Measurements from ENCODE around the gene CBX7.

Gene CBX7

GRCh38 chr22:39146256-39147101, 6.0 kb downstream of the CBX7 start:
- DNase-seq: no peak

GRCh38 chr22:39144101-39144767, 8.2 kb downstream of the CBX7 start:
- DNase-seq: peak; percentile 58 to 76

GRCh38 chr22:39142088-39142680, 10.3 kb downstream of the CBX7 start:
- no peak for DNase-seq

- DNase-seq: no peak
Measured at GRCh38 chr22:39139933-39140332, 12.5 kb downstream of the CBX7 start.

GRCh38 chr22:39138357-39138997, 14.0 kb downstream of the CBX7 start:
- DNase-seq: no peak

- DNase-seq: no peak
Measured at GRCh38 chr22:39136317-39136716, 16.2 kb downstream of the CBX7 start.

GRCh38 chr22:39135092-39135896, 17.2 kb downstream of the CBX7 start:
- DNase-seq: peak; percentile 41 to 47

- no peak for DNase-seq
Measured at GRCh38 chr22:39134366-39135091, 18.0 kb downstream of the CBX7 start.

- no peak for DNase-seq
Measured at GRCh38 chr22:39133871-39134270, 18.6 kb downstream of the CBX7 start.

GRCh38 chr22:39132871-39133524, 19.5 kb downstream of the CBX7 start:
- DNase-seq: no peak

GRCh38 chr22:39132281-39132680, 20.2 kb downstream of the CBX7 start:
- DNase-seq: no peak

GRCh38 chr22:39130892-39131855, 21.3 kb downstream of the CBX7 start:
- DNase-seq: no peak

- DNase-seq: no peak
Measured at GRCh38 chr22:39130152-39130704, 22.3 kb downstream of the CBX7 start.

GRCh38 chr22:39129746-39130145, 22.7 kb downstream of the CBX7 start:
- no peak for DNase-seq

- no peak for DNase-seq
Measured at GRCh38 chr22:39129081-39129480, 23.4 kb downstream of the CBX7 start.

GRCh38 chr22:39128508-39128907, 24.0 kb downstream of the CBX7 start:
- no peak for DNase-seq

GRCh38 chr22:39125622-39126021, 26.9 kb downstream of the CBX7 start:
- DNase-seq: no peak

- DNase-seq: no peak
Measured at GRCh38 chr22:39123751-39124581, 28.5 kb downstream of the CBX7 start.

Measured in CD4-positive, alpha-beta T cell treated with Interleukin-4 for 1 hour (primary cell).